Pons (tissue), 1 donor: ENCODE results near the gene RSF1.

Experiments
- DNase-seq: peaks from one replicate; pipeline ENCODE4 v3.0.0-alpha.2; 2016; ENCODE audit warnings: low spot score

The RSF1 gene

GRCh38 chr11:77801477-77801876, 19.0 kb downstream of the RSF1 start:
- DNase-seq = no peak

GRCh38 chr11:77800449-77800848, 20.1 kb downstream of the RSF1 start:
- no peak for DNase-seq

DNA sequence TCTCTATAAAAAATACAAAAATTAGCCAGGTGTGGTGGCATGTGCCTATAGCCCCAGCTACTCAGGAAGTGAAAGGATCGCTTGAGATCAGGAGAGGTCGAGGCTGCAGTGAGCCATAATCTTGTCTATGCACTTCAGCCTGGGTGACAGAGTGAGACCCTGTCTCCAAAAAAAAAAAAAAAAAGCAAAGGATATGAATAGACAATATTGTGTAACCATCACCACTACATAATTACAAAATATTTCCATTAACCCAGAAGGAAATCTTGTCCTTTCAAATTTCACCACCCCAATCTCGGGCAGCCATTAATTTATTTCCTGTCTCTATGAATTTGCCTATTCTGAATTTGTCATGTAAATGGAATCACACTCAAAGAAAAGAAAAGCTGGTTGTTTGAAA, 21.2 kb downstream of the RSF1 start:
- DNase-seq = no peak

GRCh38 chr11:77793972-77794371, 26.6 kb downstream of the RSF1 start:
- DNase-seq = no peak

GRCh38 chr11:77791301-77791700, 29.2 kb downstream of the RSF1 start:
- no peak for DNase-seq

- no peak for DNase-seq
Observed at GRCh38 chr11:77789731-77790476, 30.6 kb downstream of the RSF1 start.

GRCh38 chr11:77789061-77789730, 31.3 kb downstream of the RSF1 start:
- no peak for DNase-seq

DNA sequence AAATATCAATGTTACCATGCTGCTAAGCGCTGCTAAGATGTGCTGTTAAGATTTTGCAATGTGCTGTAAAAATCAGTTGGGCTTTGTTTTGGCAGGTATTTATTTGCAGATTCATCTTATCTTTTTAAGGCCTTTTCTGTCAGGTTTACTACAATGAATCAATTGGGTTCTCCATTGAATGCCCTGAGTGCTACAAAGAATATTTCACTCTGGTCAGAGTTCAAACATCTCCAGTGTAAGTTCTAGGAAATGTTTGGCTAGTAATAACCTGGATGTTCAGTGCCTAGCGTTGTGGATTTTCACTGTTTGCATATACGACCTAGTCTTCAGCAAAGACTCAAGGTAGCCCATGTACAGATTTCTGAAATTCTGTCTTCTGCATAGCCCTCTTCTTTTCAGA, 36.0 kb downstream of the RSF1 start:
- DNase-seq = no peak

DNA sequence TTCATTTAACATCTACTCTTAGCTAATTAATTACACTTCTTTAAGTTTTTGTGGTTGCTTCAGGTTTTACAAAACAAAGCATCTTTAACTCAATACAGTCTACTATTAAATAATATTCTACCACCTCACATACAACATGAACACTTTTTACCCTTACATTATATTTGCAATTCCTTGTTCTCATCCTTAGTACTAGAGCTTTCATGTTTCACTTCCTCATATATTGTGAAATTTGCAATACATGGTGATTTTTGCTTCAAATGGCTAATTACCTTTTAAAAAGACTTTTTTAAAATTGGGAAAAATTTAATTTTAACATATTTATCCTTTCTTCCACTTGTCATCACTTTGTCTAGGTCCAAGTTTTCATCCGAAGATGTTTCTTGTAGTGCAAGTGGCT, 37.5 kb downstream of the RSF1 start:
- DNase-seq = no peak

DNA sequence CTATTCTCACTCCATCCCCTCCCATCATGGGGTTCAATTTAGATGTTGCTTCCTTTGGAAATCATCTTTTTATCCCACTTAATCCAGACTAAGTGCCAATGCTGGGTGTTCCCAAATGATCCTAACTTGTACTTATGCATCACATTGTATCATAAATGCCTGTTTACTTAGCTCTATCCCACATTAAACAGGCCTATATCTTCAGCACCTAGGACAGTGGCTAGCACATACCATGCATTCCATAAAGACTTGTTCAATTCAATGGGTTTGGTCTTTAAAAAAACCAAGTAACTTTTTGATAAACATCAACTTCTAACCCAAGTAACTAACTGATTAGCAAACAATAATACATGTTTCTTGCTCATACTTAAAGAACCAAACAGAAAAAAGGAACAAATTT, 40.6 kb downstream of the RSF1 start:
- DNase-seq = no peak

DNA sequence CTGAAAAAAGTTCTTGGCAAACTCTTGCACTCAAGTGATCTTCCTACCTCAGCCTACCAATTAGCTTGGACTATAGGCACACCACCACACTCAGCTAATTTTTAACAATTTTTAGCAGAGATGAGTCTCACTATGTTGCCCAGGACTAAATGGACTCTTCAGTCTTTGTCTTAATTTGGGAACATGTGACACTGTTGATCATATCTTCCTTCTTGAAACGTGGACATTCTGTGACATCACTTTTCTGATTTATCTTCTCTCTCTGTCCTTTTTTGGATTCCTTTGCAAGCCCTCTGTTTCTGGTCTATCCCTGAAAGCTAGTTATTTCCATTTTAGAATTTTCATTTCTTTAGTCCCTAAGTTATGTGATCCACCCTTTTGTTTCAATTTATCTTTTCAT, 42.0 kb downstream of the RSF1 start:
- no peak for DNase-seq

GRCh38 chr11:77778118-77778517, 42.4 kb downstream of the RSF1 start:
- no peak for DNase-seq

GRCh38 chr11:77776455-77776854, 44.1 kb downstream of the RSF1 start:
- DNase-seq = no peak

GRCh38 chr11:77775936-77776335, 44.6 kb downstream of the RSF1 start:
- no peak for DNase-seq

GRCh38 chr11:77771135-77771534, 49.4 kb downstream of the RSF1 start:
- no peak for DNase-seq

DNA sequence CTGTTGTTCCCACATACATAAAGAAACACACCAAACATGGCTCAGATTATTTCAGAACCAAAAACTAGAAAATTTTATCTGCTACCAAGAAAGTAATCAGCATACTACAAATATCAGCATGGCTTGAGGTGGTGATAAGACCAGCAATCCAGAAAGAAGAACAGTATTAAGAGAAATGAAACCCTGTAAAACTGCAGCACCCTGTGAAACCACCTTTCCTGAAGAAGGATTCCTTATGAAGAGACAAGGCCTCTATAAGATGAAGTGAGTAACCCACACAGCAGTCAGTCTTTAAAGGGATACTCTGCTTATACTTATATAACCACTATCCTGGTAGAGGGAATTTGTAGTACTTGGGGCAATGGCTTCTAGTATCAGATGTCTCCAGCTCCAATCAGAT, 49.9 kb downstream of the RSF1 start:
- DNase-seq = no peak

DNA sequence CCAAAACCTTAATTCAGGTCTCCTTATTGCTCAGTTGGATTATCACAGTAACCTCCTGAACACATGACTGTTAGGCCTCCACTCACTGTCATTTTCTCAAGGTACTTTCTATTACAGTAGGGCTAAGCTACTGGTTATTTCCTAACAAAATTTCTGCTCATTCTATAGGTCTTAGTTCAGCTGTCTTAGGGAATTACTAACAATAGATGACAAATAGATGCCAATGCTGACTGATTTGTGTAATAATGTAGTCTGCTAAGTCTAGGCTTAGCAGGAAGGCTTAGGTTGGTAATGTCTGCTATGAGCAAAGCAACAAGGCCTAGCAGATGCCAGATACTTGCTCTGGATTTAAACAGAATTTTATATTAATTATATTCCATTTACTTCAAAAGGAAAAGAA, 58.1 kb downstream of the RSF1 start:
- no peak for DNase-seq

DNA sequence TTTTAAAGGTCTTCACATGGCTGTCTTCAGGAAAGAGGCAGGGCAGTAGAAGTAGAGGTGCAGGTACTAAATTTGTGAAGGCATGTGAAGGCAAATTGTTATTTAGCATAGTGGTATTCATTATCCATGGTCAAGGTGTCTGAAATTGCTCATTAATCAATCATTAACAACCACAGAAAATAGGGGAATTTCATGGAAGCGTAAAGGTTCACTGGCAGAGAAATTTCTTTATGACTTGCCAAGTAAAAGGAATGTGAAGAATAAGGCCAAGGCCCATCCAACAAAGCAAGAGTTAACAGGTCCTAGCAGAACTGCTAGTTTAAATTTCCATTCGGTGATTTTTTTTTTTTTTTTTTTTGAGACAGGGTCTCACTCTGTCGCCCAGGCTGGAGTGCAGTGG, 59.0 kb downstream of the RSF1 start:
- no peak for DNase-seq

- DNase-seq = no peak
Observed at GRCh38 chr11:77758331-77758730, 62.2 kb downstream of the RSF1 start.

GRCh38 chr11:77753230-77753629, 67.3 kb downstream of the RSF1 start:
- DNase-seq = no peak

GRCh38 chr11:77752516-77752915, 68.0 kb downstream of the RSF1 start:
- DNase-seq = no peak

GRCh38 chr11:77750394-77751156, 69.9 kb downstream of the RSF1 start:
- DNase-seq = no peak

DNA sequence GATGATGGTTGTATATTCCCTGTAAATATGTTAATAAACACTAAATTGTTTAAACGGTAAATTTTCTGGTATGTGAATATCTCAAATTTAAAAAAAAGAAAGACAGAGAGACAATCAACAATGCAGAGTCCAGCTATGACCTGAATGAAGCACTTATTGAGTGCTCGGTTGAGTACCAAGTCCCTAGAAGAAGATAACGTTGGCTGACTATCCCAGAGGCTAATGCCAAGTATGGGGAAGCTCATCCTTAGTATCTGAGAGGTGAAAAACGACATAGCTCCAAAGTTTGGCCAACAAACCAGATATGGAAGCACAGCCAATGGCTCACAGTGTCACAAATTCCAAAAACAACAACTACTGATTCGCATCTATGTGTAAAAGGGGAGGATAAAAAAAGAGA, 71.3 kb downstream of the RSF1 start:
- no peak for DNase-seq
